Glutamatergic neuron (in vitro differentiated cells): ENCODE results near the gene FAHD2A. TPM values are rescaled to one million over a fixed set of nuclear protein-coding genes. Genes with fewer than 3 reads are reported as not detected.
"Not testable (repeated sequence)": the region's sequence is repeated elsewhere in the genome, so short reads cannot be mapped to it uniquely, and the experiment has no call there.

ENCODE experiments used
- DNase-seq: peaks from one replicate; pipeline ENCODE4 v3.0.0; 2022
- H3K27ac Mint-ChIP-seq: one replicate; pipeline ENCODE4 v1.8.0; 2020; ENCODE audit warnings: mild to moderate bottlenecking, mixed read lengths, inconsistent platforms; ENCODE audit not compliant: unreplicated experiment
- H3K27me3 Mint-ChIP-seq: one replicate; pipeline ENCODE4 v1.8.0; 2020; ENCODE audit warnings: mild to moderate bottlenecking, moderate library complexity, mixed read lengths, inconsistent platforms; ENCODE audit not compliant: unreplicated experiment
- H3K36me3 Mint-ChIP-seq: one replicate; pipeline ENCODE4 v1.8.0; 2020; ENCODE audit warnings: mild to moderate bottlenecking, mixed read lengths, inconsistent platforms; ENCODE audit not compliant: unreplicated experiment
- H3K4me1 Mint-ChIP-seq: one replicate; pipeline ENCODE4 v1.8.0; 2020; ENCODE audit warnings: mild to moderate bottlenecking, low read depth, mixed read lengths, inconsistent platforms; ENCODE audit not compliant: unreplicated experiment
- H3K4me3 Mint-ChIP-seq: one replicate; pipeline ENCODE4 v1.8.0; 2020; ENCODE audit warnings: mild to moderate bottlenecking, mixed read lengths, inconsistent platforms; ENCODE audit not compliant: unreplicated experiment
- H3K9me3 Mint-ChIP-seq: one replicate; pipeline ENCODE4 v1.8.0; 2020; ENCODE audit warnings: mild to moderate bottlenecking, moderate library complexity, mixed read lengths, inconsistent platforms; ENCODE audit not compliant: unreplicated experiment
- total RNA-seq: library from RNA; stranded (reverse); fragmentation: NEBNext Ultra II Directional; extraction: Animal tissue kit (Norgen Biotek cat#: 25700); gene quantifications from one replicate; pipeline ENCODE4 v1.2.1, GENCODE V29; 2021; ENCODE audit not compliant: unreplicated experiment
- TF ChIP-seq, protein P1 (sequence below): fragments of 200-600 bp; sonication (generic); IDR thresholded peaks from one replicate; pipeline ENCODE4 v1.5.0; 2021; ENCODE audit not compliant: partially characterized antibody, unreplicated experiment

FAHD2A gene
- total RNA-seq, 1 donor from 2014 or later: 50.3 TPM

GRCh38 chr2:95354925-95355324, 47.6 kb upstream of the FAHD2A start:
- H3K9me3 Mint-ChIP-seq: peaks cover 8% of the 10 kb centered on the region
- no peaks in the 10 kb centered on the region for H3K36me3 Mint-ChIP-seq
- peaks cover 8% of the 10 kb centered on the region for H3K27me3 Mint-ChIP-seq
- no peak overlapping the region for H3K27ac Mint-ChIP-seq
- TF ChIP-seq, protein P1, sequence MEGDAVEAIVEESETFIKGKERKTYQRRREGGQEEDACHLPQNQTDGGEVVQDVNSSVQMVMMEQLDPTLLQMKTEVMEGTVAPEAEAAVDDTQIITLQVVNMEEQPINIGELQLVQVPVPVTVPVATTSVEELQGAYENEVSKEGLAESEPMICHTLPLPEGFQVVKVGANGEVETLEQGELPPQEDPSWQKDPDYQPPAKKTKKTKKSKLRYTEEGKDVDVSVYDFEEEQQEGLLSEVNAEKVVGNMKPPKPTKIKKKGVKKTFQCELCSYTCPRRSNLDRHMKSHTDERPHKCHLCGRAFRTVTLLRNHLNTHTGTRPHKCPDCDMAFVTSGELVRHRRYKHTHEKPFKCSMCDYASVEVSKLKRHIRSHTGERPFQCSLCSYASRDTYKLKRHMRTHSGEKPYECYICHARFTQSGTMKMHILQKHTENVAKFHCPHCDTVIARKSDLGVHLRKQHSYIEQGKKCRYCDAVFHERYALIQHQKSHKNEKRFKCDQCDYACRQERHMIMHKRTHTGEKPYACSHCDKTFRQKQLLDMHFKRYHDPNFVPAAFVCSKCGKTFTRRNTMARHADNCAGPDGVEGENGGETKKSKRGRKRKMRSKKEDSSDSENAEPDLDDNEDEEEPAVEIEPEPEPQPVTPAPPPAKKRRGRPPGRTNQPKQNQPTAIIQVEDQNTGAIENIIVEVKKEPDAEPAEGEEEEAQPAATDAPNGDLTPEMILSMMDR: no peak
- peaks cover 3% of the 10 kb centered on the region for H3K4me1 Mint-ChIP-seq
- no peak for DNase-seq
- H3K4me3 Mint-ChIP-seq: no peak overlapping the region

- not testable (repeated sequence) for DNase-seq, H3K27me3 Mint-ChIP-seq, H3K4me3 Mint-ChIP-seq, H3K36me3 Mint-ChIP-seq, H3K4me1 Mint-ChIP-seq, H3K27ac Mint-ChIP-seq
- peaks cover 13% of the 10 kb centered on the region for H3K9me3 Mint-ChIP-seq
Observed at GRCh38 chr2:95355486-95355885, 47.0 kb upstream of the FAHD2A start.

GRCh38 chr2:95356821-95357700, 45.4 kb upstream of the FAHD2A start:
- Mint-ChIP-seq H3K4me3 (no peak overlapping the region), H3K27me3 (peaks cover 6% of the 10 kb centered on the region), H3K27ac (no peak overlapping the region), H3K4me1 (no peaks in the 10 kb centered on the region), H3K36me3 (peaks cover 7% of the 10 kb centered on the region), H3K9me3 (peaks cover 19% of the 10 kb centered on the region)
- TF ChIP-seq, protein P1: no peak
- no peak for DNase-seq

DNA sequence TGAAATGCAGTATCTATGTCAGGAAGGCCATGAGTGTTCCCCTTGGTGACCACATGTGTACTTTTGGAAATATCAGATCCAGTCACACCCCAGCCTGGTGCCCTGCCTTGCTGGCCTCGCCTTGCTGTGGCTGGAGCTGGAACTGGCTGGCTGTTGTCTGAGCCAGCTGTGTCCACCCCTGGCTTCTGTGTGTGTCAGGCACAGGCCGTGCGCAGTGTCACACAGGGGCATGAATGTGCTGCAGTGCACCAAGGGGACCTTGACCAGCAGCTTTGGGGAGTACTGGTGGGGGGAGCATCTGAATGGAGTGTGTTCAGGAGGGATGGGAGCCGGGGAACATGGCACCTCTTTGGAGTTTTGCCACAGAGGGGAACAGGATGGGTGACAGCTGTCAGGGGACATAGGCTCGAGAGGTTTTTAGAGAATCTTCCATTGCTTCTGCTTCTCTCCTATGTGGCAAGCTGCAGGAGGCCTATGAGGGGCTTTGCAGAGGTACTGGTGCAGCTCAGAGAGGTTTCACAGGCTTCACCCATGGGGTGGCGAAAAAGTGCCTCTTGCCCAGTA, 44.7 kb upstream of the FAHD2A start:
- TF ChIP-seq, protein P1: no peak
- Mint-ChIP-seq H3K4me1 (no peaks in the 10 kb centered on the region), H3K9me3 (peaks cover 19% of the 10 kb centered on the region), H3K36me3 (peaks cover 7% of the 10 kb centered on the region), H3K4me3 (no peak overlapping the region), H3K27ac (no peak overlapping the region), H3K27me3 (peaks cover 6% of the 10 kb centered on the region)
- no peak for DNase-seq

GRCh38 chr2:95359031-95359430, 43.5 kb upstream of the FAHD2A start:
- Mint-ChIP-seq H3K9me3 (peaks cover 19% of the 10 kb centered on the region), H3K4me1 (peaks cover 1% of the 10 kb centered on the region), H3K36me3 (peaks cover 7% of the 10 kb centered on the region), H3K27me3 (peaks cover 5% of the 10 kb centered on the region), H3K27ac (no peak overlapping the region), H3K4me3 (no peak overlapping the region)
- DNase-seq: no peak
- TF ChIP-seq, protein P1: no peak
